ENCODE data around the gene SLC3A2.
A peak's percentile ranks its signal among the peaks of the same experiment; 100 is the strongest.
"Not testable (repeated sequence)": the region's sequence is repeated elsewhere in the genome, so short reads cannot be mapped to it uniquely, and the experiment has no call there.

The SLC3A2 gene

GRCh38 chr11:62880803-62881578, at the start of gene SLC3A2:
Gene SLC3A2 (plus strand): TSS chr11:62880896. CDS start chr11:62881024, 128 bp downstream.
- peak; percentile 85 for DNase-seq

- DNase-seq: no peak
Observed at GRCh38 chr11:62830904-62831519, 49.7 kb upstream of the SLC3A2 start.

GRCh38 chr11:62831520-62832335, 49.0 kb upstream of the SLC3A2 start, which contains the start of gene STX5:
Gene STX5 (minus strand): TSS chr11:62832051. CDS start chr11:62831243, 808 bp downstream.
- peak; percentile 96 for DNase-seq

GRCh38 chr11:62832336-62833234, 48.1 kb upstream of the SLC3A2 start, which contains the start of gene TEX54:
Gene TEX54 (minus strand): TSS chr11:62832841.
- DNase-seq: no peak

- DNase-seq: no peak
Observed at GRCh38 chr11:62835336-62835735, 45.4 kb upstream of the SLC3A2 start.

- DNase-seq: peak; percentile 81
Observed at GRCh38 chr11:62839050-62839945, 41.4 kb upstream of the SLC3A2 start, which contains the start of gene WDR74. Gene WDR74 (minus strand): TSS chr11:62839590. CDS start chr11:62839570, 20 bp downstream.

- not testable (repeated sequence) for DNase-seq
Observed at GRCh38 chr11:62840721-62841360, 39.9 kb upstream of the SLC3A2 start.

- peak; percentile 89 for DNase-seq
Observed at GRCh38 chr11:62841361-62842170, 39.1 kb upstream of the SLC3A2 start.

GRCh38 chr11:62842171-62842741, 38.4 kb upstream of the SLC3A2 start:
- no peak for DNase-seq

- DNase-seq: not testable (repeated sequence)
Observed at GRCh38 chr11:62842891-62843290, 37.8 kb upstream of the SLC3A2 start.

- DNase-seq: no peak
Observed at GRCh38 chr11:62843466-62843865, 37.2 kb upstream of the SLC3A2 start.

GRCh38 chr11:62844154-62844553, 36.5 kb upstream of the SLC3A2 start:
- DNase-seq: no peak

GRCh38 chr11:62846177-62846576, 34.5 kb upstream of the SLC3A2 start:
- no peak for DNase-seq

GRCh38 chr11:62847767-62848314, 32.9 kb upstream of the SLC3A2 start:
- DNase-seq: no peak

GRCh38 chr11:62850911-62851806, 29.5 kb upstream of the SLC3A2 start:
- DNase-seq: no peak

- no peak for DNase-seq
Observed at GRCh38 chr11:62851807-62852522, 28.7 kb upstream of the SLC3A2 start.
